ENCODE results near the gene EFNA2.
A peak's percentile ranks its signal among the peaks of the same experiment; 100 is the strongest.
"Not testable (repeated sequence)": the region's sequence is repeated elsewhere in the genome, so short reads cannot be mapped to it uniquely, and the experiment has no call there.

The EFNA2 gene

DNA sequence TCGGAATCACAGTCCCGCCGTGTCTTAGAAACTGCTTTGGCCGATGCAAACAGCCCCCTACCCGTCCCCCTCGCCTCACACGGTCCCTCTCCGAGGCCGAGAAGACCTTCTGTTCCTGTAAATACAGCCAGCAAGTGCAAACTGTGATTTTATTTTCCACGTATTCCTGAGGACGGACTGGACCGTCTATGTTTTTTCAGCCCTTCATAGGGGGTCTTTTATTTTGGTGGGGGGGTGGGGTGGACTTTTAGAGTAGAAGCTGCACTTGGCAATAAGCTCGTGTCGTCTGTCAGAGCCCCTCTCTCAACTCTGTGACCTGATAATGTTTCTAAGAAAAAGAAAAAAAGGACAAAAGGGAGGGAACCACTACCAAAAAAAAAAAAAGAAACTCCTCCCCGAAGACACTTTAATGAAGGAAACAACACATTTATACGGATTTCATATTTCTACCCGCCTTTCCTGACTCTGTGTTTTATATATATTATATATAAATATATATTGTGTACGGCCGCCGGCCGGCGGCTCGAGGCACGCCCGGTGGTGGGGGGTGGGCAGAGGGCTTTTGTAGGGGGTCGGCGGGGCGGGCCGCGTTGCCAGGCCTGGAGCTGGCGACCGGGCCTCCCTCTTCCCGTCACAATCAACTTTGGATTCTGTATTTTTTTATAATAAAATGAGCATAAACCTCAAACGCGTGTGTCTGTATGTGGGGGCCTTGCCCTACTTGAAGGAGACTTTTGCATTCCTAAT is 15.2 kb downstream of the EFNA2 start:
- DNase-seq = no peak

DNA sequence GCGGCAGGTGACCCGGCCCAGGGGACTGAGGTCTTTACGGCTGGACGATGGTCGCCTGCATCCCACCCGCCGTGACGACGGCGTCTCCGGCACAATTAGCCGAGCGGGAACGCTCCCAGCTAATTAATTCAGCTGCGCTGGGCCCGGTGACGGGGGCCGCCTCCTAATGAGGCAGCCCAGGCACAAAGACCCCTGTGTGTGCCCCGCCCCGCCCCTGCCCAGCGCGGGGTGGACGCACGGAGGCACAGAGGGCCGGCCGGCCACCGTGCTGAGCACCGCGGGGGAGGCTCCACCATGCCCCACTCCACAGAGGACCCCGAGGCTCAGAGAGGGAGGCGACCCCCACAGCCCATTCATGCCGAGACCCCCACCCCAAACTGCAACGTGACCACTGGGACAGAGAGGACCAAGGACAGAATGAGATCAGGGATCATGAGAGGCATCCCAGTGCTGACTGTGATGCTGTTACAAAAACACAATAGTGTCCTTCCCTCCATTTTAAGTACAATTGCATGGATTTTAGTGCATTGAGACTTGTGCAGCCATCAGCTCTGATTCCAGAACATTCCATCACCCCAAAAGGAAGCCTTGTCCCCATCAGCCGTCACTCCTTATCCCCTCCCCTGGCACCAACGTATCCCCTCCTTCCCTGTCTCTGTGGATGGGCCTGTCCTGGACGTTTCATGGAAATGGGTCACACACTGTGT is 17.0 kb downstream of the EFNA2 start:
- no peak for DNase-seq

DNA sequence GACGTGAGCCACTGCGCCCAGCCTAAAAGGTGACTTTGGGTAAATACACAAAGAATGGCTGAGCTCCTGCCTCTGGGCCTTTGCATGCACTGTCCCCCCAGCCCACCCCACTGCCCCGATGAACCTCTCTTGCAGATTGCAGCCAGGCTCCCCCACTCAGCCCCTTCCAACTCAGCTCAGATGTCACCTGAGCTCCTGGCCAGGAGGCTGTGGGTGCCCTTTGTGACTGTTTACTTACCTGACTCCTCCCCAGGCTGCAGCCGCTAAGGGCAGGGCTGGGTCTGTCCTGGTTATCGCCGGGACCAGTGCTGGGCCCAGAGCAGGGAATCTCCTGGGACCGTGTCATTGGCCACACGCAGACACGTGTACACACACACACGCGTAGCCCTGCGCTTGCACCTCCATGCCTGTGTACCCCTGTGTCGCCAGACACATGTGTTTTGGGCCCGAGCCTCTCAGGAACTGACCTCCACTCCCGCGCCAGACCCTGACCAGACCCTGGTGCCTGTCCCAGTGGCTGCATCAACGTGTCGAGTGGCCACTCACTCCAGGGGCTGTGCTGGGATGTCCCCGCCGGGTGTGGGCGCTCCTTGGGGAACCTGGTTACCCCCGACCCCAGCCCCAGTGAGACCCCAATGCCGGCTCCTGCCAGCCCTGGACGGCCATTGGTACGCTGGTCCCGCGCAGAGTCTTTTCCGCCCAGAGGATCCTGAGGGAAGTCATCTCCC is 18.7 kb downstream of the EFNA2 start:
- no peak for DNase-seq

DNA sequence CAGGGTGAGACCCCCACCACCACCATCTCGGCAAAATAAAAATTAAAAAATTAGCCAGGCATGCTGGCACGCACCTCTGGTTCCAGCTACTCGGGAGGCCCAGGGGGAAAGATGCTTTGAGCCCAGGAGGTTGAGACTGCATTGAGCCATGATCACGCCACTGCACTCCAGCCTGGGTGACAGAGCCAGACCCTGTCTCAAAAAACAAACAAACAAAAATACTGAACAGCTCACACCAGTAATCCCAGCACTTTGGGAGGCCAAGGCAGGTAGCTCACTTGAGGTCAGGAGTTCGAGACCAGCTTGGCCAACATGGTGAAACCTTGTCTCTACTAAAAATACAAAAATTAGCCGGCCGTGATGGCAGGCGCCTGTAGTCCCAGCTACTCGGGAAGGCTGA is 19.7 kb downstream of the EFNA2 start:
- not testable (repeated sequence) for DNase-seq

DNA sequence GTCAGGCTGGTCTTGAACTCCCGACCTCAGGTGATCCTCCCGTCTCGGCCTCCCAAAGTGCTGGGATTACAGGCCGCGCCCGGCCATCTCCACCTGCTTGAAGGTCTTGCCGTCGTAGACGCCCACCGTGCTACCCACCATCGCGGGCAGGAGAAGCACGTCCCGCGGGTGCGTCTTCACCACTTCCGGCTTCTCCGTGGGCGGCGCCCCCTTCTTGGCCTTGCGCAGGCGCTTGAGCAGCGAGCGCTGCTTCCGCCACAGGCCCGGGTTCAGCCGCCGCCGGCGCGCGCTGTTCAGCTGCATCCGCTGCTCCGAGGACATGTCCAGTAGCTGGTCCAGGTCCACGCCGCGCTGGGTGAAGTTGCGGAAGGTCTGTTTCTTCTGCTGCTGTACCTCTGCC is 21.6 kb downstream of the EFNA2 start:
- DNase-seq = no peak

DNA sequence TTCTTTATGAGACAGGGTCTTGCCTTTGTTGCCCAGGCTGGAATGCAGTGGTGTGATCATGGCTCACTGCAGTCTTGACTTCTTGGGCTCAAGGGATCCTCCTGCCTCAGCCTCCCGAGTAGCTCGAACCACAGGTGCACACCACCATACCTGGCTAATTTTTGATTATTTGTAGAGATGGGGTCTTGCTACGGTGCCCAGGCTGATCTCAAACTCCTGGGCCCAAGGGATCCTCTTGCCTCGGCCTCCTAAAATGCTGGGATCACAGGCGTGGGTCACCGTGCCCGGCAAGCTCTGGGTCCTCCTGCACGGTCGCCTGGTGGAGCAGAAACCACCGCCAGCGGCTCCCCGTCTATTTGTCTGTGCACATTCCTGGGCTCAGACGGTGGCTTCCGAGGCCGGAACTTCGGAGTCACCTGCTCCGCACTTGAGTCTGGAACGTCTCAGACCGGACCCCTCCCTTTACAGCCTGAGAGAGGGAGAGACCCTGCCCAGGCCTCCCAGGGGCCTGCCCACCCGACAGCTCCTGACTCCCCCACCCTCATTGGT is 22.2 kb downstream of the EFNA2 start:
- DNase-seq = no peak

DNA sequence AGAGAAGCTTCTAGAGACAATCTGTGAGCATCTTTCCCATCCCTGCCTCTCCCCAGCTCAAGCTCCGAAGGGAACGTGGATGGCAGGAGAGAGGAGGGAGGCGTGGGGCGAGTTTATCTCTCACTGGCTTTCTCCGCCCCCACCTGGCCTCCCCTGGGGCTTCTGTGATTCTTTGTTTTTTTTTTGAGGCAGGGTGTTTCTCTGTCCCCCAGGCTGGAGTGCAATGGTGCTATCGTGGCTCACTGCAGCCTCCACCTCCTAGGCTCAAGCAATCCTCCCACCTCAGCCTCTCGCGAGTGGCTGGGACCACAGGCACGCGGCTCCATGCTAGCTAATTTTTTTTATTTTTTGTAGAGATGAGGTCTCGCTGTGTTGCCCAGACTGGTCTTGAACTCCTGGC is 23.0 kb downstream of the EFNA2 start:
- no peak for DNase-seq

DNA sequence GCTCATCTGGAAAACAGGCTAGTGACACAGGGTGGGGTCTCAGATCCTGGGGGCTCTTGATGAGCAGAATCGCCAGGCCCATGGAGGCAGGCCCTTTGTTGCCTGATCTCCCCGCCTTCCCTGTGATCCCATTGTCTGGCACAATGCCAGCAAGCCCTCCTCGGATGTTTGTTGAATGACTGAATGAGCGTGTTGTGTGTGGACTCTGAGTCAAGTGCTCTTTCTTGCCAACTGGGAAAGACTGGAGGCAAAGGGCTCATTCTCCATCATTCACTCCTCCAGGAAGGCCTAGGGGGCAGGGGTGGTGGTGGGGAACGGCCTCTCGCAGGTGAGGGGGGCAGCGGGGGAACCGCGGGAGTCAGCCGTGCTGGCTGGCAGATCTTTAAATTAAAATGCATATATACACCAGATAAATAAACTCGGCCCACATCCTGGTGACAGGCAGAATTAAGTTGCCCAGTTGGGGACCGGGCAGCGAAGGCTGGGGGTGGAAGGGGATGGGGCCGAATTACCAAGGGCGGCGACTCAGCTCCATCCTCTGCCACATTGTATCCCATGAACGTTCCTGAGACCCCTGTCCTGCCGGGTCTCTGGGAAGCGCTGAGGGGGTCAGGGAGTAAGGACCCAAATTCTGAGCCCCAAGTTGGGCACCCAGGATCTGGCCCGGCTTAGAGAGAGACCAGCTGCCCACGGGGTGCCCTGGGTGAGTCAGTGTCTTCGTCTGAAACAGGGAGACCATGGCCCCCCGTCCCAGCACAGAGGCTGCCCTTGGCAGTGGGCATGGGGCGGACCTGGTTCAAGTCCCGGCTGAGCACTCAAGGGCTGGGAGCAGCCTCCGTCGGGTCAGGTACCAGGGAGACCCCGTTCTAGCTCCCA is 24.5 kb downstream of the EFNA2 start:
- no peak for DNase-seq

DNA sequence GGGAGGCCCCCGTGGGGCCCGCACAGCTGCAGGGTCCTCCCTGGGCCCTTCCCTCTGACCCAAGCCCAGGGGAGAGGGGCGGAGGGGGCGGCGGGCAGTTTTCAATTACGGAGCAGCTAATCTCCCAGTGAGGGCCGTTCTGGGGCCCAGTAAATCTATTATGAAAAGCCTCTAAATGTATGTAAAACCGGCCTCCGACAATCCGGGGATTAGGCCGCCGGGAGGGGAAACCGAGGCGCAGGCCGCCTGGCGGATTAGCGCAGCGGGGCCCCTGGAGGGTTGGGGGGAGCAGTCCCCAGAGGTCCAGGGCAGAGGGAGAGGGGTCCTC is 25.1 kb downstream of the EFNA2 start:
- DNase-seq = no peak

DNA sequence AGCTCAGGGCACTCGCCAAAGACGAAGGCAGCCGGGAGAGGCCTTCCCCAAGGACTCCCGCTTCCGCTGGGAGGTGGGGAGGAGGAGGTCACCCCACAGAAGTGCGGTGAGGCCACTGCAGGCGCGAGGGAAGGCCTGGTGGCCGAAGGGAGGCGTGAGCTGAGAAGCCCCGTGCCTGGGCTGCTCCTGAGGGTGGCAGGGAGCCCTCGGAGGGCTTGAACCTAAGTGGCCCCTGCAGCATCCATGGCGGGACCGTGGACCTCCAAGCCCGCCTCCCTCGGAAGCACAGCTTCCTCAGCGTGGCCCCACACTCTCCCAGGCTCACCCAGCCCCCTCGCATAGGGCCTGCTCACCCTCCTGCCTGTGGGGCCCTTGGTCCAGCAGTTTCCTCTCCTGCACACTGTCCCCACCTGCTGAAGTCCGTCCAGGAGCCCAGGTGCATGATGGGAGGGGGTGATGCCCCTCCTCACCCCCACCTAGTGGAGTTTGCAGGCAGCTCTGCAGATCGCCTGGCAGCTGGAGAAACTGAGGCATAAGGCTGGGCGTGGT is 25.9 kb downstream of the EFNA2 start:
- DNase-seq = no peak

DNA sequence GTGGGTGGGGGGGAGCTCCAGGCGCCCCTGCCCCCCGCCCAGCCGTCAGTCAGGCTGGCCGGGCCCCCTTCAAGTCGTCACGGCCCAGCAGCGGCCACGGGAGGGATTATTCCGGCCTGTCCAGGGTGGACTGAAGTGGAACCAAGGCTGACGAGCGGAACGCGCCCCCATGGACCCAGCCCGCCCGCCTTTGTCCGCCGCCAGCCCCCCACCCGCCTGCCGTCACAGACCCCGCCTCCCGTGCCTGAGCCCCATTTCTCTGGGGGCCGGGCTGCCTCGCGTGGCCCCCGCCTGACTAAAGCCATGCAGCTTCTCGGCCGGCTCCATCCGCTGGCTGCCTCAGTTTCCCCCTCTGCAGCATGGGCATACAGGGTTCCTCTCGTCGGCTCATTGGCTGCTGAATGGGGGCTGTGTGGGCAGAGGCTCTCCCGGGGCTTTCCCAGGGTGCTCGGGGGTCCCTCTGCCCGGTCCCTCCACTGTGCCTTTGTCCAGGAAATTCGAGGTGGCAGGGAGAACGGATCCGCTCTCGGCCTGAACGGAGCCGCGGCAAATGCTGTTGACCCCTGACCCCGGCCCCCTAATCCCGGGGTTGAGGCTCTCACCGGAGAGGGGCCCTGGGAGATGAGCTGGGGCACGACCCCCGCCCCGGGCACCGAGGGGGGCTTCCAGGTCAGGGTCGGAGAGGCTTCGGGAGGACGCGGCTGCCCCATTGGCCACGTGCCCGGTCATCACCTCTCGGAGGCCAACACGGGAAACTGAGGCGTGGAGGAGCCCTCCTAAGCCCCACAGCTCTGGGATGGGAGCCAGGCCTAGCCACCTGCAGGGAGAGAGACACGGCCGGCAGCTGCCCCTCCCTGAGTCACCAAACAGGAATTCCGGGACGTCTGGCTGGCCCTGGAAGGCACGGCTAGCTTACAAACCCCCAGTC is 27.4 kb downstream of the EFNA2 start:
- DNase-seq = no peak

DNA sequence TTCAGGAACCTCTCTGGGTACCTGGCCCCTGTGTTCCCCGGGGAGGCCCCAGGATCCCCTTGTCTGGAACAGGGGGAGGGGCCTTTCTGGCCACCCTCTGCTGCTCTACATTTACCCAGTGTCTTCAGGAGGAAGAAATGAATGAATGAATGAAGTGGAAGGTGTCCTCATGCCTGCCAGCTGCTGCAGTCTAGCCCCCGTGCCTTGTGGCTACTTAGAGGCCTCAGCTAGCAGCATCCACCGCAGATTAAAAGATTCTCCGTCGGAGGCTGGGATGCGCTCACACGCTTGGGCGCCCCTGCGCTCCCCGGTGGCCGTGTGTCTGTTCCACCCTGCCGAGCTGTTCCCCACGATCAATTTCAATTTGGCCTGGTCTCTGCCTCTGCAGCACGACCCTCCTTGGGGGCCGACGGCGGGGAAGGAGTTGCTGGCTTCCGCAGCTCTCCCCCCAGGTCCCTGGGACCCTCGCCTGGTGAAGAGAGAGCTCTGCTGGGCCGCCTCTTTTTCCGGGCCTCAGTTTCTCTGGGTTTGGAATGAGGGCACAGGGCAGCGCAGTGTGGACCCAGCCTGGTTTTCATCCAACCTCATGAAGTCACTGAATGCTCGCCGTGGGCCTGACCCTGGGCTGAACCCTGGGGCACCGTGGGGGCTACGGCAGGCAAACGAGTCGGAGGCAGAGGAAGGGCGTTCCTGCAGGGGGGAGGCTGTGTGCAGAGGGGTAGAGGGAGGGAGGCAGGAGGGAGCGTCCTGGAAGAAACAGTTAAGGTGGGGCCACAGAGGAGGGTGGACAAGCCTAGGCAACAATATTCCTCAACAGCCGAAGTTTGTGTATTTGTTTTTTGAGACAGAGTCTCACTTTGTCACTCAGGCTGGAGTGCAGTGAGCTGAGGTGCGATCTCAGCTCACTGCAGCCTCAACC is 28.3 kb downstream of the EFNA2 start:
- DNase-seq = no peak

DNA sequence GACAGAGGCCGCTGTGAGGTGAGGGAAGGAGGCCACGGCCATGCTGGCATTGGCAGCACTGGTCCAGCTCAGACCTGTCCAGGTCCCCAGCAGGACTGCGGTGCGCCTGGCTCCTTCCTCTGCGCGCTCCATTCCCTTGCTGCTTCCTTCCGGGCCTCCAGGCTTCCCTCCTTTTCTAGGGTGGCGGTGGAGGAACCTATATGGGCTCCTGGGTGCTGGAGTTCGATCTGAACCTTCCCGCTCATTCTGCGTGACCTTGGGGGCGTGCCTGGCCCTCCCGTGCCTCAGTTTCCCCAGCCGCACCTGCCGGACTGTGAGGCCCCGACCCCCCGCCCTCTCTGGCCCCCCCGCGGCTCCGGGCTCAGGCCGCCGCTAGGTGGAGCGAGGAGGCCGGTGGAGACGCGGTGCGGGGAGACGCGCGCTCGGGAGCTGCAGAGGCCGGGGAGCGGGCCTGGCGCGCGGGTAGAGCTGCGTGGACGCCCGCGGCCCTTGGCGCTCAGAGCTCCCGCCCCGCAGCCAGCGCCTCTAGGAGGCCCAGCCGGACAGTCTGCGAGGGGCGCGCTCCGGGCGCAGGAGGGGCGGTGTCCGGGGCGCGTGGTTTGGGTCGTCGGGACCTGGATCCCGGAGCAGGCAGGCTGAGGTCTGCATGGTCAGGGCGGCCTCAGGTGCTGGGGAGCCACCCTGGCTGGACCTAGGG is 29.9 kb downstream of the EFNA2 start:
- DNase-seq = peak; percentile 12

DNA sequence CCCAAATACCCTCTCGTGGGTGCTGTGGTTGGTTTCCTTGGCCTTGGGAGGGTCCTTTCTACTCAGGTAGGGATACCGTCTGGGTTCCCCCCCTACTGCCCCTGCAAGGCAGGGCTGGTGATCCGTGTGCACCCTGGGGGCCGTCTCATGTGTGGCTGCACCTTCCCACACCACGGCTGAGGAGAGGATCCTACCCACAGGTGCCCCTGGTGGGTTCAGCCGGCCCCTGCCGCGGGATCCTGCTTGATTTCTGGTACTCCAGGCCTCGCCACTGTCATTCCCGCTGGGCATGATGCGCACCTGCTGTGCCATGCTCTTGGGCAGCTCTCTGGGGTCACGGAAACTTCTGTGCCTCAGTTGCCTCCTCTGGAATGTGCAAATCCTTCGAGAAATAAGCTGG is 30.8 kb downstream of the EFNA2 start:
- no peak for DNase-seq

DNA sequence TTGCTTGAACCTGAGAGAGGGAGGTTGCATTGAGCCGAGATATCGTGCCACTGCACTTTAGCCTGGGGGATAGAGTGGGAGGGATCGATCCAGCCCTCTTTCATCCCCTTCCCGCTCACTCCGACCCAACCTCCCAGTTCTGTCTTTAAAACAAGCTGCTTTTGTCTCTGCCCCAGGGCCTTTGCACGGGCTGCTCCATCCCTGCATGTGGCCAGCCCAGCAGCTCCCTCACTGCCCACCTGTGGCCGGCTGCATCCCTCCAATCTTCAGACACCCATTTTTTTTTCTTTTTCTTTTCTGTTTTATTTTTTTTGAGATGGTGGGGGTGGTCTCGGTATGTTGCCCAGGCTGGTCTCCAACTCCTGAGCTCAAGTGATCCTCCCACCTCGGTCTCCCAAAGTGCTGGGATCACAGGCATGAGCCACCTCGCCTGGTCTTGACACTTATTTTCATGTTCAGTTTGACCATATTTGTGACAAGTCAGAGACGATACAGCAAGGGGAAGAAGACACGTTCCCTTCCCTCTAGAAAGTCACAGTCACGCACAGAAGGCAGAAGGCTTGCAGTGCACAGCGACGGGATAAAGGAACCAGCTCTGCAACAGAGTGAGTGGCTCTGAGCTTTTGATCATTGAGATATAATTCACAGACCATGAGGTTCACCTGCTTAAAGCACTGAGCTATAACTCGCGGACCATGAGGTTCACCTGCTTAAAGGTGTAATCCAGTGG is 31.8 kb downstream of the EFNA2 start:
- no peak for DNase-seq

DNA sequence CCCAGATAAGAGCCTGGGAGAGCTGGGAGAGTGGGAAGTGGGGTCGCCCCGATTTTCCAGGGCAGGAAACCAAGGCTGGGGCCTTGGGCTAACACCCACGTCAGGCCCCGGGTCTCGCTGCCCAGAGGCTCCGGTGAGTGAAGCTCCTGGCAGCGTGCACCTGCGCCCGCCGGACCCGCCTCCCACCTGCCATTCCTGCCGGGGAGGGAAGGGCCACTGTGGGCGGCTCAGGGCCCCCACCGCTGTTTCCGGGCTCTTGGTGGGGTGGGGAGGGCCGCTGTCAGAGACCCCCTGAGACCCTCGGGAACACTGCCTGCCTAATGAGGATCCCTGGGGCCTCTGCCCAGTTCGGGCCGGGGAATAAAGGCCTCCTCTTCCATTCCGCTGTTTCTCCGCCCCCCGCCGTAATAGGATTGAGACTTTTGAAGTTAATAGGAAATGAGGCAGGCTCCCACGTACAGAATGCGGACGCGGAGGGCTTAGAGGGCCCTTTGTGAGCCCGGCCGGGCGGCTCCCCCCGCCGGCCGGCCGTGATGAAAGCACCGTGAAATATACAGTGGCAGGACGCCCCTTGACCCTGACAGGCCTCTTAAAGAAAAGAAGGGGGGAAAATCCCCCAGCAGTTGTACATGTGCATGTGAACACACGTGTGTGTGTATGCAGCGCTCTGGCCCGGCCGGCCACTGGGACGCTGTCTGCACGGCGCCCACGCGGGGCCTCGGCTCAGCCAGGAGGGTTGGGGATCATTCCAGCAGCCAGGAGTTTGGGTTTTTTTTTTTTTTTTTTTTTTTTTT is 33.2 kb downstream of the EFNA2 start:
- DNase-seq = no peak

DNA sequence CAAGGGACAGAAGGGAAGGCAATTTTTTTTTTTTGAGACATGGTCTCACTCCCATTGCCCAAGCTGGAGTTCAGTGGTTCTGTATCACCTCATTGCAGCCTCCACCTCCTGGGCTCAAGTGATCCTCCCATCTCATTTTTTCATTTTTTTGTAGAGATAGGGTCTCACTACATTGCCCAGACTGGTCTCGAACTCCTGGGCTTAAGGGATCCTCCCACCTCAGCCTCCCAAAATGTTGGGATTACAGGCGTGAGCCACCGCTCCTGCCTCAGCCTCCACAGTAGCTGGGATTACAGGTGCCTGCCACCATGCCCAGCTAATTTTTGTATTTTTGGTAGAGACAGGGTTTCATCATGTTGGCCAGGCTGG is 34.6 kb downstream of the EFNA2 start:
- DNase-seq = not testable (repeated sequence)

DNA sequence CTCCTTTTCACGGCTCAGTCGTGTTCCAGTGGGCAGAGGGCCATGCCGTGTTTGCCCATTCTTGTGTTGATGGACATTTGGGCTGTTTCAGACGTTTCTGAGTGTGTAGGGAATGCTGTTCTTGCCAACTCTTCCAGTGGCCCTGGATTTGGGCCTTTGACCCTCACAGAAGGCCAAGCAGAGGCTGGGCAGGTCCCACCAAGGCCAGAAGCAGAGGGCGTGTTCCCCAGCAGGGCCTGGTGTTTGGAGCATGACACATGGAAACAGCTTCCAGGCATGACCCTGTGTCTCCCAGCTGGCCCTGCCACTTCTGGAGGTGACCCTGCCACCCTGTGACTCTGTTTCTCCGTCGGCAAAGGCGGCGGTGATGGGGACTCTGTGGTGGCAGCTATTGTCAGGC is 35.9 kb downstream of the EFNA2 start:
- DNase-seq = no peak

Measured in CD4-positive, alpha-beta T cell treated with Interleukin-10 for 1 hour (primary cell).